ENCODE results near the gene SYNGR4. TPM values are rescaled to one million over a fixed set of nuclear protein-coding genes. Genes with fewer than 3 reads are reported as not detected.

The SYNGR4 gene, protein sequence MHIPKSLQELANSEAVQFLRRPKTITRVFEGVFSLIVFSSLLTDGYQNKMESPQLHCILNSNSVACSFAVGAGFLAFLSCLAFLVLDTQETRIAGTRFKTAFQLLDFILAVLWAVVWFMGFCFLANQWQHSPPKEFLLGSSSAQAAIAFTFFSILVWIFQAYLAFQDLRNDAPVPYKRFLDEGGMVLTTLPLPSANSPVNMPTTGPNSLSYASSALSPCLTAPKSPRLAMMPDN
- total RNA-seq (2021) (not detected in 3 replicates), Bru-seq, nascent RNA (percentile 11 among the genes with signal in this experiment)
- long read RNA-seq, experiment 1: 0 reads
- long read RNA-seq, experiment 2, partial matches to known transcripts: 1 of 3 reads
- long read RNA-seq, experiment 2, other reads (novel, unspliced or antisense): 0 of 3 reads
- long read RNA-seq, experiment 3: 0 reads

DNA sequence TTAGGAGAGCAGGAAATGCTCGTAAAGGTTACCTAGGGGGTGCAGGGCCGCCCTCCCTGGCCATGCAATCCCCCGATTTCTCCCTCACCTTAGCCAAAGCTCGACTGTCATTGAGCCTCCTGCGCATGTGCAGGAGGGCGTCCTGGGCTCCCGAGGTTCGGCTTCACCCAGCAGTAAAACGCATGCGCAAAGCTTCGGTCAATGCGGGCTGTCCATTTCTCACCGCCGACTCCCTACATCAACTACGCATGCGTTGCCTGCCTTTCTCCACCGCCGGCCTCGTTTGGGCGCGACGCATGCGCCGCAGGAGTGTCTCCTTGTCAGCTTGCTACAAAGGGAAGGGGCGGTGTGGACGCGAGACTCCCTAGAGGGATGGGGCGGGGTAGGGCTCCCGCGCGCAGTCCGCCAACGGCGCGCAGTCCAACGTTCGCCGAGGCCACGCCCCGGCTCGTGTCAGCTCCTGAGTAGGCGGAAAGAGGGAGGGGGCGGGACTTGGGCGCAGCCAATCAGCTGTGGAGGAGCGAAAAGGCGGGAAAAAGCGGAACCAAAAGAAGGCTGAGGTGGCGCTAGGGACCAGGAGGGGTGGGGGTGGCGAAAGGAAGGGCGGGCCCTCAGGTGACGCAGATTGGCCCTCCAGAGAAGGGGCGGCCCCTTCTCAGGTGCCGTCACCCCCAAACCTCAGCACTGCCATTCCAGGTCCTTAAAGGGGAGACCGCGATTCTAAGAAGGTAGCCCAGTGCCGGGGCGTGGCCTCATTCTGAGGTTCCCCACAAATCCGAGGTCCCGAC is at the start of gene SYNGR4, which contains the start of gene TMEM143:
Gene SYNGR4 (plus strand): TSS at position 558 of the 788 bp plus-strand sequence. CDS start 1,476 bp downstream, outside the sequence.
Gene TMEM143 (minus strand): TSS at position 131 of the 788 bp plus-strand sequence. CDS start 20 bp downstream, at position 111.
- POLR2A ChIA-PET: interaction anchor here (0.5 to 2.1 kb wide), 13 partner anchors 13 to 536 kb away, joined by 3 to 15 read pairs (median 5); partner anchors contain the start of genes EMP3, KDELR1 and NUCB1
- Mint-ChIP-seq H3K27me3 (ENCODE audit: low read depth) (peaks cover 18% of the 10 kb centered on the region), H3K4me1 (peaks cover 9% of the 10 kb centered on the region), H3K4me3 (peak within 1 kb of the TSS; percentile 81), H3K9me3 (no peaks in the 10 kb centered on the region), H3K27ac (peak within 1 kb of the TSS; percentile 97), H3K36me3 (peaks cover 4% of the 10 kb centered on the region; the same call in 1 of the 2 replicates)
- CTCF ChIA-PET: interaction anchor here (0.6 to 4.8 kb wide), 33 partner anchors 9 to 294 kb away, joined by 3 to 80 read pairs (median 6); partner anchors contain the start of genes GRIN2D, GRWD1 and KDELR1
- peak; percentile 87 for ATAC-seq
- peak; percentile 99 for DNase-seq (ENCODE audit: low spot score)
- TF ChIP-seq ZNF219 (CRISPR knock-in tag; IDR thresholded peaks at IDR 0.05; ENCODE audit: borderline replicate concordance) (no peak), CREM (CRISPR knock-in tag; IDR thresholded peaks at IDR 0.05) (no peak; the same call in 1 of the 2 replicates), FOXK1 (CRISPR knock-in tag; IDR thresholded peaks at IDR 0.05) (peak; percentile 79), TCF7 (CRISPR knock-in tag; IDR thresholded peaks at IDR 0.05; ENCODE audit: low read depth) (no peak), ZBTB21 (CRISPR knock-in tag; IDR thresholded peaks at IDR 0.05; ENCODE audit: borderline replicate concordance) (peak; percentile 63; the same call in 1 of the 2 replicates), ETV6 (CRISPR knock-in tag; IDR thresholded peaks at IDR 0.05) (peak; percentile 88), NR2C2 (CRISPR knock-in tag; IDR thresholded peaks at IDR 0.05) (no peak), NFATC4 (CRISPR knock-in tag; IDR thresholded peaks at IDR 0.05) (no peak), ZNF138 (CRISPR knock-in tag; conservative IDR thresholded peaks at IDR 0.05) (no peak), OVOL2 (CRISPR knock-in tag; IDR thresholded peaks at IDR 0.05; ENCODE audit: borderline replicate concordance) (no peak), ZNF121 (CRISPR knock-in tag; IDR thresholded peaks at IDR 0.05) (no peak), ZNF396 (CRISPR knock-in tag; IDR thresholded peaks at IDR 0.05; ENCODE audit: borderline replicate concordance) (no peak), NR3C1 (CRISPR knock-in tag; conservative IDR thresholded peaks at IDR 0.05; ENCODE audit: low read depth) (no peak), ZNF416 (CRISPR knock-in tag; IDR thresholded peaks at IDR 0.05) (no peak), EMX1 (CRISPR knock-in tag; IDR thresholded peaks at IDR 0.05) (no peak)
- TF ChIP-seq, protein P1, sequence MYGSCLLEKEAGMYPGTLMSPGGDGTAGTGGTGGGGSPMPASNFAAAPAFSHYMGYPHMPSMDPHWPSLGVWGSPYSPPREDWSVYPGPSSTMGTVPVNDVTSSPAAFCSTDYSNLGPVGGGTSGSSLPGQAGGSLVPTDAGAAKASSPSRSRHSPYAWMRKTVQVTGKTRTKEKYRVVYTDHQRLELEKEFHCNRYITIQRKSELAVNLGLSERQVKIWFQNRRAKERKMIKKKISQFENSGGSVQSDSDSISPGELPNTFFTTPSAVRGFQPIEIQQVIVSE (CRISPR knock-in tag; IDR thresholded peaks at IDR 0.05; ENCODE audit: borderline replicate concordance): no peak
- TF ChIP-seq, protein P2, sequence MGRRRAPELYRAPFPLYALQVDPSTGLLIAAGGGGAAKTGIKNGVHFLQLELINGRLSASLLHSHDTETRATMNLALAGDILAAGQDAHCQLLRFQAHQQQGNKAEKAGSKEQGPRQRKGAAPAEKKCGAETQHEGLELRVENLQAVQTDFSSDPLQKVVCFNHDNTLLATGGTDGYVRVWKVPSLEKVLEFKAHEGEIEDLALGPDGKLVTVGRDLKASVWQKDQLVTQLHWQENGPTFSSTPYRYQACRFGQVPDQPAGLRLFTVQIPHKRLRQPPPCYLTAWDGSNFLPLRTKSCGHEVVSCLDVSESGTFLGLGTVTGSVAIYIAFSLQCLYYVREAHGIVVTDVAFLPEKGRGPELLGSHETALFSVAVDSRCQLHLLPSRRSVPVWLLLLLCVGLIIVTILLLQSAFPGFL (CRISPR knock-in tag; IDR thresholded peaks at IDR 0.05; ENCODE audit: borderline replicate concordance): no peak
- TF ChIP-seq, protein P3, sequence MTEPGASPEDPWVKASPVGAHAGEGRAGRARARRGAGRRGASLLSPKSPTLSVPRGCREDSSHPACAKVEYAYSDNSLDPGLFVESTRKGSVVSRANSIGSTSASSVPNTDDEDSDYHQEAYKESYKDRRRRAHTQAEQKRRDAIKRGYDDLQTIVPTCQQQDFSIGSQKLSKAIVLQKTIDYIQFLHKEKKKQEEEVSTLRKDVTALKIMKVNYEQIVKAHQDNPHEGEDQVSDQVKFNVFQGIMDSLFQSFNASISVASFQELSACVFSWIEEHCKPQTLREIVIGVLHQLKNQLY (CRISPR knock-in tag; IDR thresholded peaks at IDR 0.05): no peak
- TF ChIP-seq, protein P4, sequence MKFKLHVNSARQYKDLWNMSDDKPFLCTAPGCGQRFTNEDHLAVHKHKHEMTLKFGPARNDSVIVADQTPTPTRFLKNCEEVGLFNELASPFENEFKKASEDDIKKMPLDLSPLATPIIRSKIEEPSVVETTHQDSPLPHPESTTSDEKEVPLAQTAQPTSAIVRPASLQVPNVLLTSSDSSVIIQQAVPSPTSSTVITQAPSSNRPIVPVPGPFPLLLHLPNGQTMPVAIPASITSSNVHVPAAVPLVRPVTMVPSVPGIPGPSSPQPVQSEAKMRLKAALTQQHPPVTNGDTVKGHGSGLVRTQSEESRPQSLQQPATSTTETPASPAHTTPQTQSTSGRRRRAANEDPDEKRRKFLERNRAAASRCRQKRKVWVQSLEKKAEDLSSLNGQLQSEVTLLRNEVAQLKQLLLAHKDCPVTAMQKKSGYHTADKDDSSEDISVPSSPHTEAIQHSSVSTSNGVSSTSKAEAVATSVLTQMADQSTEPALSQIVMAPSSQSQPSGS (CRISPR knock-in tag; IDR thresholded peaks at IDR 0.05; ENCODE audit: borderline replicate concordance, low read depth): no peak
- TF ChIP-seq, protein P5, sequence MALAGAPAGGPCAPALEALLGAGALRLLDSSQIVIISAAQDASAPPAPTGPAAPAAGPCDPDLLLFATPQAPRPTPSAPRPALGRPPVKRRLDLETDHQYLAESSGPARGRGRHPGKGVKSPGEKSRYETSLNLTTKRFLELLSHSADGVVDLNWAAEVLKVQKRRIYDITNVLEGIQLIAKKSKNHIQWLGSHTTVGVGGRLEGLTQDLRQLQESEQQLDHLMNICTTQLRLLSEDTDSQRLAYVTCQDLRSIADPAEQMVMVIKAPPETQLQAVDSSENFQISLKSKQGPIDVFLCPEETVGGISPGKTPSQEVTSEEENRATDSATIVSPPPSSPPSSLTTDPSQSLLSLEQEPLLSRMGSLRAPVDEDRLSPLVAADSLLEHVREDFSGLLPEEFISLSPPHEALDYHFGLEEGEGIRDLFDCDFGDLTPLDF (CRISPR knock-in tag; IDR thresholded peaks at IDR 0.05): no peak
- TF ChIP-seq, protein P6, sequence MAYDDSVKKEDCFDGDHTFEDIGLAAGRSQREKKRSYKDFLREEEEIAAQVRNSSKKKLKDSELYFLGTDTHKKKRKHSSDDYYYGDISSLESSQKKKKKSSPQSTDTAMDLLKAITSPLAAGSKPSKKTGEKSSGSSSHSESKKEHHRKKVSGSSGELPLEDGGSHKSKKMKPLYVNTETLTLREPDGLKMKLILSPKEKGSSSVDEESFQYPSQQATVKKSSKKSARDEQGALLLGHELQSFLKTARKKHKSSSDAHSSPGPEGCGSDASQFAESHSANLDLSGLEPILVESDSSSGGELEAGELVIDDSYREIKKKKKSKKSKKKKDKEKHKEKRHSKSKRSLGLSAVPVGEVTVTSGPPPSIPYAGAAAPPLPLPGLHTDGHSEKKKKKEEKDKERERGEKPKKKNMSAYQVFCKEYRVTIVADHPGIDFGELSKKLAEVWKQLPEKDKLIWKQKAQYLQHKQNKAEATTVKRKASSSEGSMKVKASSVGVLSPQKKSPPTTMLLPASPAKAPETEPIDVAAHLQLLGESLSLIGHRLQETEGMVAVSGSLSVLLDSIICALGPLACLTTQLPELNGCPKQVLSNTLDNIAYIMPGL (CRISPR knock-in tag; IDR thresholded peaks at IDR 0.05): no peak
- TF ChIP-seq, protein P7, sequence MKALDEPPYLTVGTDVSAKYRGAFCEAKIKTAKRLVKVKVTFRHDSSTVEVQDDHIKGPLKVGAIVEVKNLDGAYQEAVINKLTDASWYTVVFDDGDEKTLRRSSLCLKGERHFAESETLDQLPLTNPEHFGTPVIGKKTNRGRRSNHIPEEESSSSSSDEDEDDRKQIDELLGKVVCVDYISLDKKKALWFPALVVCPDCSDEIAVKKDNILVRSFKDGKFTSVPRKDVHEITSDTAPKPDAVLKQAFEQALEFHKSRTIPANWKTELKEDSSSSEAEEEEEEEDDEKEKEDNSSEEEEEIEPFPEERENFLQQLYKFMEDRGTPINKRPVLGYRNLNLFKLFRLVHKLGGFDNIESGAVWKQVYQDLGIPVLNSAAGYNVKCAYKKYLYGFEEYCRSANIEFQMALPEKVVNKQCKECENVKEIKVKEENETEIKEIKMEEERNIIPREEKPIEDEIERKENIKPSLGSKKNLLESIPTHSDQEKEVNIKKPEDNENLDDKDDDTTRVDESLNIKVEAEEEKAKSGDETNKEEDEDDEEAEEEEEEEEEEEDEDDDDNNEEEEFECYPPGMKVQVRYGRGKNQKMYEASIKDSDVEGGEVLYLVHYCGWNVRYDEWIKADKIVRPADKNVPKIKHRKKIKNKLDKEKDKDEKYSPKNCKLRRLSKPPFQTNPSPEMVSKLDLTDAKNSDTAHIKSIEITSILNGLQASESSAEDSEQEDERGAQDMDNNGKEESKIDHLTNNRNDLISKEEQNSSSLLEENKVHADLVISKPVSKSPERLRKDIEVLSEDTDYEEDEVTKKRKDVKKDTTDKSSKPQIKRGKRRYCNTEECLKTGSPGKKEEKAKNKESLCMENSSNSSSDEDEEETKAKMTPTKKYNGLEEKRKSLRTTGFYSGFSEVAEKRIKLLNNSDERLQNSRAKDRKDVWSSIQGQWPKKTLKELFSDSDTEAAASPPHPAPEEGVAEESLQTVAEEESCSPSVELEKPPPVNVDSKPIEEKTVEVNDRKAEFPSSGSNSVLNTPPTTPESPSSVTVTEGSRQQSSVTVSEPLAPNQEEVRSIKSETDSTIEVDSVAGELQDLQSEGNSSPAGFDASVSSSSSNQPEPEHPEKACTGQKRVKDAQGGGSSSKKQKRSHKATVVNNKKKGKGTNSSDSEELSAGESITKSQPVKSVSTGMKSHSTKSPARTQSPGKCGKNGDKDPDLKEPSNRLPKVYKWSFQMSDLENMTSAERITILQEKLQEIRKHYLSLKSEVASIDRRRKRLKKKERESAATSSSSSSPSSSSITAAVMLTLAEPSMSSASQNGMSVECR (CRISPR knock-in tag; IDR thresholded peaks at IDR 0.05; ENCODE audit: borderline replicate concordance): no peak

Data from WTC11 (cell line).